ENCODE measurements around the gene PDE8B.

Gene PDE8B

DNA sequence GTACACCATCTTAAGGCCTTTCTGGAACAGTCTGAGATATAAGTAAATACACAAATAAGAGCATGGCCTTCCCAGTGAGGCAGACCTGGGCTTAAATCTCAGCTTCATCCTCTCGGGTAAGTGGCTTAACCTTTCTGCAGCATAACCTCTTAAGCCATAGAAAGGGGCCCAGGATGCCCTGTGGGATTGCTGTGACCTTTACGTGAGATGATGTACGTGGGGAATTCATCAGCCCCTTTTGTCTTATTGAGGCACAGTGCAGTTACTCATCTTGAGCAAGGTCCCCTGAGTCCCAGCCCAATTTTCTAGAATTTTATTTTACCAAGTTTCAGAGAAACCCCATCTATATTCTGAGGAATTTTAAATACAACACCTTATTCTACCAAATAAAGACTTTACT lies 92.2 kb downstream of the PDE8B start:
- no peak overlapping the region for H3K4me3 ChIP-seq (ENCODE audit: low read depth, low read length)
- TF ChIP-seq CTCF (IDR thresholded peaks at IDR 0.05; ENCODE audit: low read depth, low read length): no peak

DNA sequence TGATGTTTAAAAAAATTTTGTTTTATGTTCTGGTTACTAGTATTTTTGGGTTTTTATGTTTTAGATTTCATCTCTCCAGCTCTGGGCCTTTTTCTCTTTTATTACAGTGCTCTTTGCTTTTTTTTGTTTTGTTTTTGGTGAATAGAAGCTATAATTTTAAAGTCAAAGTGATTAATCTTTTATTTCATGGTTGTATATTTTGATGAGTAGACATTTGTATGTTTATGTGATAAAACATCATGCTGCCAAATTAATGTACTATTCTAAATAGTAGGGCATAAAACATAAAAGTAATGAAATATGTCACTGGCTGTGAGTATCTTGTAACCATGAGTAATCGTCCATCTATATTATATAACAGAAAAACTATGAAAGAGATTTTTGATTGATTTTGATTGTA lies 93.9 kb downstream of the PDE8B start:
- no peak for TF ChIP-seq CTCF (IDR thresholded peaks at IDR 0.05; ENCODE audit: low read depth, low read length)
- no peak overlapping the region for H3K4me3 ChIP-seq (ENCODE audit: low read depth, low read length)

DNA sequence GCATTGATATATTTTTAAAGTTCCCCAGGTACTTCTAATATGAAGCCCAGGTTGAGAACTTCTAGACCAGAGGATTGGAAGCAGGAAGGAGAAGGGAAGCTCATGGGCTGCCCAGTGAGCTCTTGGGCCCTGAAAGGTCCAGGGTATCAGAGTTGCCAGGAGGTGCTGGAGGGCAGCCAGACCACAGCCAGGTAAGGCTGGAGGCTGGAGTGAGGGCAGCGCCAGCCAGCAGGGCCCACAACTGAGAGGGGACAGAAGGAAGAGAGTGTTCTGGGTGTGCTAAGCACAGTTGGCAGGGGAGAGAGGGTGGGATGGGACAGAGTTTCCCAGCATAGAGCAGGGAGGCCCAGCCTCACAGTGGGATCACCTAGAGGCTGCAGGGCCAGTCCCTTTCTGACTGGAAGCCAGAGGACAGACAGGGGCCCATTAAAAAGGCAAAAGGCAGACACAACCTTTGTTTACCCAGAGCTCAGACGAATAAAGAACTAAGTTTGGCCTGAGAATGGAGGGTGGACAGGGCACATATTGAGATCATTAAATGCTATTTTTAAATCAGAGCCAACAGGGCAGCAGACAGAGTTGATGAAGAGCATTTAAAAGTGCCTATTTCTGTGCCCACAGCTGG lies 94.9 kb downstream of the PDE8B start:
- no peak for TF ChIP-seq CTCF (IDR thresholded peaks at IDR 0.05; ENCODE audit: low read depth, low read length)
- H3K4me3 ChIP-seq (ENCODE audit: low read depth, low read length): no peak overlapping the region

DNA sequence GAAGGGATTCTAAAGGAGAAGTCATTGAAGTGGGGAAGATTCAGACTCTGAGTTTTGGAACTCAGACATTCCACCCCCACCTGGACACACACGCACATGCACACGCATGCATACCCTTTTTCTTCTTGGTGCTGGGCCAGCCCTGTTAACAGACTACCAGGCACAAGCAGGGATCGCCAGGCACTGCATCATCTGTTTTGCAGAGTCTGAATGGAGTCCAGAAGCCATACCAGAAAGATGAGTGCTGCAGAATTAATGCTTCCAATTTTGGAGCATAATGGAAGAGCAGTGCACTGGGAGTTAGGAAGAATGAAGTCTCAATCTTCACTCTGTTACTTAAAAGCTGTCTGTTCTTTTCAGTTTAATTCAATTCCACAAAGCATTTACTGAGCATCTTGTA lies 95.5 kb downstream of the PDE8B start:
- no peak for TF ChIP-seq CTCF (IDR thresholded peaks at IDR 0.05; ENCODE audit: low read depth, low read length)
- no peak overlapping the region for H3K4me3 ChIP-seq (ENCODE audit: low read depth, low read length)

- TF ChIP-seq CTCF (IDR thresholded peaks at IDR 0.05; ENCODE audit: low read depth, low read length): no peak
Observed at GRCh38 chr5:77306531-77306930, 96.1 kb downstream of the PDE8B start.

GRCh38 chr5:77308154-77308960 lies 97.9 kb downstream of the PDE8B start:
- no peak for TF ChIP-seq CTCF (IDR thresholded peaks at IDR 0.05; ENCODE audit: low read depth, low read length)
- no peak overlapping the region for H3K4me3 ChIP-seq (ENCODE audit: low read depth, low read length)

More at GRCh38 chr5:77306531-77306930, 96.1 kb downstream of the PDE8B start:
- no peak overlapping the region for H3K4me3 ChIP-seq (ENCODE audit: low read depth, low read length)

DNA sequence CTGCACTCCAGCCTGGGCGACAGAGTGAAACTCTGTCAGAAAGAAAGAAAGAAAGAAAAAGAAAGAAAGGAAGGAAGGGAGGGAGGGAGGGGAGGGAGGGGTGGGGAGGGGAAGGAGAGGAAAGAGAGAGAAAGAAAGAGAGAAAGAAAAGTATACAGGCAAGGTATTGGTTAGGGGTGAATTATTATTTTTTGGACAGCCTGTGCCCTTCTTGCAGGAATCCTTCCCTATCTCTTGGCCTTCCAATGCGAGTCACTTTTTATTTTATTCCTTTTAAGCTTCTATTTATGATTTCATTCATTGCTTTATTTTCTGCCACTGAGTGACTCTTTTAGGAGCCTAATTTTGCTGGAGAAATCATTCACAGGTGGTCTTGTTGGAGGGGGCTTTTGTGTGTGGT lies 98.7 kb downstream of the PDE8B start:
- no peak for TF ChIP-seq CTCF (IDR thresholded peaks at IDR 0.05; ENCODE audit: low read depth, low read length)
- no peak overlapping the region for H3K4me3 ChIP-seq (ENCODE audit: low read depth, low read length)
